ENCODE data around the gene REXO1.

DNA sequence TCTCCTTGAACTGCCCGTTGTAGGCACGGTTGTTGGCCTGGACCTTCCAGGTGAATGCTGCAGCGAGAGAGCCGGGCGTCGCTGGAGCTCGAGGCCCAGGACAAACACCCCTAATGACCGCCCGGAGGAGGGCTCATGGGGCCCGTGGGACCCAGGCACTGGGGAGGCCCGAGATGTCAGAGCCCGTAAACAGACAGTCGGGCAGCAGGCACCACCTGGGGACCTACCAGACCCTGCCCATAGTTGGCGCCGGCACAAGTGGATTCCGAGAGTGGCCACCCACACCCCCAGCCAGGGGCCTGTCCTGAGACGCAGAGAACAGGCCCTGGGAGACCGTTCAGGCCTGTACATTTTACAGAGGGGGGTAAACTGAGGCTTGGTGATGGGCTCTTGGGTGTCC, 38.6 kb downstream of the REXO1 start:
- TF ChIP-seq, protein P1, sequence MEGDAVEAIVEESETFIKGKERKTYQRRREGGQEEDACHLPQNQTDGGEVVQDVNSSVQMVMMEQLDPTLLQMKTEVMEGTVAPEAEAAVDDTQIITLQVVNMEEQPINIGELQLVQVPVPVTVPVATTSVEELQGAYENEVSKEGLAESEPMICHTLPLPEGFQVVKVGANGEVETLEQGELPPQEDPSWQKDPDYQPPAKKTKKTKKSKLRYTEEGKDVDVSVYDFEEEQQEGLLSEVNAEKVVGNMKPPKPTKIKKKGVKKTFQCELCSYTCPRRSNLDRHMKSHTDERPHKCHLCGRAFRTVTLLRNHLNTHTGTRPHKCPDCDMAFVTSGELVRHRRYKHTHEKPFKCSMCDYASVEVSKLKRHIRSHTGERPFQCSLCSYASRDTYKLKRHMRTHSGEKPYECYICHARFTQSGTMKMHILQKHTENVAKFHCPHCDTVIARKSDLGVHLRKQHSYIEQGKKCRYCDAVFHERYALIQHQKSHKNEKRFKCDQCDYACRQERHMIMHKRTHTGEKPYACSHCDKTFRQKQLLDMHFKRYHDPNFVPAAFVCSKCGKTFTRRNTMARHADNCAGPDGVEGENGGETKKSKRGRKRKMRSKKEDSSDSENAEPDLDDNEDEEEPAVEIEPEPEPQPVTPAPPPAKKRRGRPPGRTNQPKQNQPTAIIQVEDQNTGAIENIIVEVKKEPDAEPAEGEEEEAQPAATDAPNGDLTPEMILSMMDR (conservative IDR thresholded peaks at IDR 0.05): no peak
- no peak for TF ChIP-seq EZH2 (IDR thresholded peaks at IDR 0.05; ENCODE audit: low read depth)

All from PC-9 (cell line).